HCT116 (cell line): ENCODE data around the gene EPB41L4A.

Experiments
- CEBPB ChIP-seq: IDR thresholded peaks from 2 replicates; pipeline ENCODE4 v1.6.1; 2012; ENCODE audit warnings: low read depth
- CTCF ChIP-seq, 3 experiments: fragments of 200-600 bp in 1 of 3; sonication (generic) in 1 of 3; IDR thresholded peaks in 2 of 3; conservative IDR thresholded peaks in 1 of 3; 2 replicates each; pipeline ENCODE4 v1.5.1; 2012 to 2017; ENCODE audit warnings: low read depth in 2 of 3, low read length in 2 of 3, antibody characterized with exemption in 1 of 3, borderline replicate concordance in 1 of 3, control low read depth in 1 of 3, mild to moderate bottlenecking in 1 of 3, mixed read lengths in 1 of 3, mixed run types in 1 of 3, moderate library complexity in 1 of 3; ENCODE audit not compliant: insufficient read depth in 1 of 3
- ELF1 ChIP-seq: IDR thresholded peaks from 2 replicates; pipeline ENCODE4 v1.6.1; 2012; ENCODE audit warnings: low read depth, borderline replicate concordance
- EZH2 ChIP-seq: fragments of 200-600 bp; sonication (generic); IDR thresholded peaks from 2 replicates; pipeline ENCODE4 v1.6.1; 2017; ENCODE audit warnings: antibody characterized with exemption, mixed run types
- FOSL1 ChIP-seq: IDR thresholded peaks from 2 replicates; pipeline ENCODE4 v1.6.1; 2012; ENCODE audit warnings: low read depth
- JUND ChIP-seq: IDR thresholded peaks from 2 replicates; pipeline ENCODE4 v1.6.1; 2012
- POLR2A ChIP-seq: IDR thresholded peaks from 2 replicates; pipeline ENCODE4 v1.7.0; 2011; ENCODE audit warnings: borderline replicate concordance; ENCODE audit not compliant: insufficient read depth, insufficient read length; ENCODE audit errors: extremely low read depth
- POLR2AphosphoS5 ChIP-seq: IDR thresholded peaks from 2 replicates; pipeline ENCODE4 v1.6.1; 2011; ENCODE audit warnings: mild to moderate bottlenecking, low read depth, low read length, moderate library complexity
- RAD21 ChIP-seq: IDR thresholded peaks from 2 replicates; pipeline ENCODE4 v1.6.1; 2012; ENCODE audit warnings: low read depth, mild to moderate bottlenecking
- SP1 ChIP-seq: IDR thresholded peaks from 2 replicates; pipeline ENCODE4 v1.6.1; 2012; ENCODE audit warnings: low read depth
- ZNF274 ChIP-seq: fragments of 200-500 bp; sonication (Bioruptor generic); IDR thresholded peaks from 2 replicates; pipeline ENCODE4 v1.6.1; 2014; ENCODE audit warnings: mild to moderate bottlenecking, low read depth, low read length, inconsistent platforms

GRCh38 chr5:112412346-112412745 lies 6.7 kb downstream of the EPB41L4A start:
- TF ChIP-seq FOSL1 (no peak), CTCF (IDR thresholded peaks at IDR 0.05 in 2 of 3, conservative IDR thresholded peaks at IDR 0.05 in 1 of 3; ENCODE audit: borderline replicate concordance in 1 of 3, insufficient read depth in 1 of 3, low read depth in 2 of 3, low read length in 2 of 3) (no peak), RAD21 (no peak), SP1 (no peak), EZH2 (no peak), POLR2A (no peak), JUND (no peak), POLR2AphosphoS5 (no peak), CEBPB (no peak), ELF1 (no peak), ZNF274 (no peak)
